NCI-H2081 (cell line): Measurements from ENCODE around the gene CD300LF.

Experiments
- DNase-seq, 2 experiments: peaks; one replicate each; lab custom pipeline; 2025; lab: John Stamatoyannopoulos, UW

CD300LF gene

DNA sequence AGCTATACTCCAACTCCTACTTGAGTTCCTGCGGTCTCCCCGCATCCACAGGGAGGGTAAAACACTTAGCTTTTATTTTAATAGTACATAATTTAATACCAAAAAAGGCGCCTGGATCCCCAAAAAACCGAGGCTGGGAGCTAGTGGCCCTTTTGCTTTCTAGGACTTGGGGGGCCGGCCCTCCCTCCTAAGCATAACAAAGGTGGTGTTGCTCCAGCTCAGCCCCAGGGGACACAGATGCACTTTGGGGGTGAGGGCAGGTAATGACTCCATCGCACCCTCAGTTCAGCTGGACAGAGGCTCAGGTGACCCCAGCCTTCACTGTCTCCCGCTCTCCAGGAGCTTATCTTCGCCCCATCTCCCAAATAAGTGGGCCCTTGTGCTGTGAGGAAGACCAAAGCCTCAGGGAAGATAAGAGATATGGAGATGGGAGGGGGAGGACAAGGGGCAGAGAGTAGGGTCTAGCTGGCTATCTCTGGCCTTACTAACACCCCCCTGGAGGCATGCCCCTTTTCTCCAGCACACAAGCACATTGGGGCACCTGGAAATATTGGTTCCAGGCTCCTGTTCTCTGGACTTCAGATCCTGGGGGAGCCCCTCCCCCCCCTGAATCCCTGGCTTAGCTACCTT lies 32.9 kb upstream of the CD300LF start:
- no peak for DNase-seq

DNA sequence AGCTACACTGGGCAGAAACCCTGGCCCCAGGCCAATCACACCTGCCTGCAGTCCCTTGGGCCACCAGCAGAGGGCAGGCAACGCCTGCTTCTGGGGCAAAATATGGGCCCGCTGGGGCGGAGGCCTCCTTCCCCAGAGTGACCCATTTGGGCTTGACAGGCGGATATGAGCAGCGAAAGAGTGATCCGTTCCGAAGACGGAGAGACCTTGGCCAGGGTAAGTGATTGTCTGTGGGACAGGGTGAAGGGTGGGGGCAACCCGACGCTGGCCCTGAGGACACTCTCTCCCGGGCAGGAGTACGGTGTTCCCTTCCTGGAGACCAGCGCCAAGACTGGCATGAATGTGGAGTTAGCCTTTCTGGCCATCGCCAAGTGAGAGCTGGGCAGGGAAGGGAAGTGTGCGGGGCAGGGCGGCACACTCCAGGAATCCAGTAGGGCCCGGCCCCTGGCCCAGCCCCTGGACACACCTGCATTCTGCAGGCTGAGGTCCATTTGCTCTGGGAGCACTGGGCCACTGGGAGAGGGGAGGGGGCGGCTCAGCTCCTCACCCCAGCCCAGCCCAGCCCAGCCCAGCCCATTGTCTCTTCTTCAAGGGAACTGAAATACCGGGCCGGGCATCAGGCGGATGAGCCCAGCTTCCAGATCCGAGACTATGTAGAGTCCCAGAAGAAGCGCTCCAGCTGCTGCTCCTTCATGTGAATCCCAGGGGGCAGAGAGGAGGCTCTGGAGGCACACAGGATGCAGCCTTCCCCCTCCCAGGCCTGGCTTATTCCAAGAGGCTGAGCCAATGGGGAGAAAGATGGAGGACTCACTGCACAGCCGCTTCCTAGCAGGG lies 32.2 kb upstream of the CD300LF start:
- DNase-seq = peak; percentile 20 to 65

DNA sequence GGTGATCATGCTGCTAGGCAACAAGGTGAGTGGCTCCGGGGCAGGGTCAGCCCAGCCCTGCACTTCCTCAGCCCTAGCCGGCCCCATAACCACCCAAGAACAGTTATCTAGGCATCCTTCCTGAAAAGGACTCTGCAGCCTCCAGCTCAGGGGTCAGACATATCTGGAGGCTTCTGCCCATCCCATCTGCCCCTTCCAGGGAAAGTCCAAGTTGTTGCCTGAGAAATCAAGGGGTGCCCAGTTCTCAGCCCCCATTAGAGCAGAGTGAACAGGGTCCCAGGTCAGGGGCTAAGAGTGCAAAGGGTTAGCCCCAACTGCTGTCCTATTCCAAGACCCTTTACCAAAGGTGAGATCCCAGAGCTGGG lies 31.6 kb upstream of the CD300LF start:
- DNase-seq = no peak

DNA sequence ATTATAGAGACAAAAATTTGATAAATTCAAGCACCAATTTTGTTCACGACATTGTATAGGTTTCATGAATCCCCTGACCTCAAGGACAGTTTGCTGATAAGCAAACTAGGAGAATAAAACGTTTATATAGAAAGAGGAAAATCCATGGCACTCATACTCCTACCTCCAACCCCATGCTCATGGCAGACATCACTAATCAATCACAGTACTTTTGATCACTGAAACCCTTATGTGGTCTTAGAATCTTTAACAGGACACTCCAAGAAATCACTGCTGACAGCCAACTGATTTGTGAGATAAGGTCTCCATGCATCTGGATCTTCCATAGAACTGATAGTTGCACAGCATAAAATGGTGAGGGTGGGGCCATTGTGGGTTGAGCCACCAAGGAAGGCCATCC lies 31.0 kb upstream of the CD300LF start:
- DNase-seq = no peak

GRCh38 chr17:74742978-74743545 lies 30.3 kb upstream of the CD300LF start:
- DNase-seq = no peak

DNA sequence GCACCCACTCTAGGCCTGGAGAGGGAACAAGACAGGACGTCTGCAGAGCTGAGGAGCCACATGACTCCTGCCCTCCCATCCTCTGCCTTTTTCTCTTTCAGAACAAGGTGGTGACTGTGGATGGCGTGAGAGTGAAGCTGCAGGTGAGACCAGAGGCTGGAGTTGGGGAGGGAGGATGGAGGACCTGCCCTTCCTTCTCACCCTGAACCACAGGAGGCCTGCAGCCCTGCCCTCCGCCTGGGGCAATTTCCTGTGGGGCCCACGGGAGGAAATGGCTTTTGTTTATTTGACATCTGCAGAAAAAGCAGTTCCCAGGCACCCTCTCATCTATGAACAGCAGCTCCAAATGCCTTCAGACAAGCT lies 29.4 kb upstream of the CD300LF start:
- peak in 1 of 2 experiments; percentile 25 for DNase-seq

DNA sequence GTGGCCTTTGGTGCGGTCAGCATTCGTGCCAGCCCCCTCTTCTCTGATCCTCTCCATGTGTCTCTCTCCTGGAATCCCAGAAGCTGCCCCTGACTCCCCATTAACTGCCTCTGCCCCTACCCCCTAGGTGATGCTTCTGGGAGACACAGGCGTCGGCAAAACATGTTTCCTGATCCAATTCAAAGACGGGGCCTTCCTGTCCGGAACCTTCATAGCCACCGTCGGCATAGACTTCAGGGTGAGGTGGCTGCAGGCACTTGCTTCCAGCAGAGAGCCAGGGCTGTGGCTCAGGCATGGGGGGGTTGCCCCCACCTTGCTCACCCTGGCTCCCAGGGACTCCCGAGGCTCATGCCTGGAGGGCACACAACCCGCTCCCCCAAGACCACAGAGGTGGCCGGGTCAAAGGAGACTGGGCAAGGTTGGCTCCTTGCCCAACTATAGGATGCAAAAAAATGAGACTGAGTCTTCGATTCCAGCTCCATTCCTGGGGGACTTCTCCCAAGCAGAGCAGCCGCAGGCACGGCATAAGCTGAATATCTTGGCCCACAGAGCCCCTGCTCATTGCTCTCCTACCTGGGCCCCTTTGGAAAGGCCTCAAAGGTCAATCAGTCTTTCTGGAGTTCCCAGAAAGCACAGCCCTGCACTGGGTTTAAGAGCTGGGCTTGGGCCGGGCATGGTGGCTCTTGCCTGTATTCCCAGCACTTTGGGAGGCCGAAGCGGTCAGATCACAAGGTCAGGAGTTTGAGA lies 28.1 kb upstream of the CD300LF start:
- no peak for DNase-seq

DNA sequence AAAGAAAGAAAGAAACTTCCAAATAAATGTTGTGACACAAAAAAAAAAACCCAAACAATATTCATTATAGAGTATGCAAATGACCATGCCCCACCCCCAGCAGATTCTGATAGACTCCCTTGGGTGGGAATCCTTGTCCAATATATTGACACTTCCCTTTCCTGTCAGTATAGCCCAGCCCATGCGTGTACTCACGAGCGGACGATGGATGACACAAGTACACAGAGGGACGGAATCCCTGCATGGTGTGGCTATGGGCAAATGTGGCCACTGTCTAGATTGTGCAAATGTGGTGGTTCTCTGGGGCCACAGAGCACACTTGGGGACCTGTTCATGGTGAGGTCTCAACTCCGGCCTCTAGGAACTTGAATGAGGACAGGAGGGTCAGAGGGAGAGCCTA lies 27.4 kb upstream of the CD300LF start:
- no peak for DNase-seq

- DNase-seq = no peak
Measured at GRCh38 chr17:74739227-74739831, 26.6 kb upstream of the CD300LF start.

DNA sequence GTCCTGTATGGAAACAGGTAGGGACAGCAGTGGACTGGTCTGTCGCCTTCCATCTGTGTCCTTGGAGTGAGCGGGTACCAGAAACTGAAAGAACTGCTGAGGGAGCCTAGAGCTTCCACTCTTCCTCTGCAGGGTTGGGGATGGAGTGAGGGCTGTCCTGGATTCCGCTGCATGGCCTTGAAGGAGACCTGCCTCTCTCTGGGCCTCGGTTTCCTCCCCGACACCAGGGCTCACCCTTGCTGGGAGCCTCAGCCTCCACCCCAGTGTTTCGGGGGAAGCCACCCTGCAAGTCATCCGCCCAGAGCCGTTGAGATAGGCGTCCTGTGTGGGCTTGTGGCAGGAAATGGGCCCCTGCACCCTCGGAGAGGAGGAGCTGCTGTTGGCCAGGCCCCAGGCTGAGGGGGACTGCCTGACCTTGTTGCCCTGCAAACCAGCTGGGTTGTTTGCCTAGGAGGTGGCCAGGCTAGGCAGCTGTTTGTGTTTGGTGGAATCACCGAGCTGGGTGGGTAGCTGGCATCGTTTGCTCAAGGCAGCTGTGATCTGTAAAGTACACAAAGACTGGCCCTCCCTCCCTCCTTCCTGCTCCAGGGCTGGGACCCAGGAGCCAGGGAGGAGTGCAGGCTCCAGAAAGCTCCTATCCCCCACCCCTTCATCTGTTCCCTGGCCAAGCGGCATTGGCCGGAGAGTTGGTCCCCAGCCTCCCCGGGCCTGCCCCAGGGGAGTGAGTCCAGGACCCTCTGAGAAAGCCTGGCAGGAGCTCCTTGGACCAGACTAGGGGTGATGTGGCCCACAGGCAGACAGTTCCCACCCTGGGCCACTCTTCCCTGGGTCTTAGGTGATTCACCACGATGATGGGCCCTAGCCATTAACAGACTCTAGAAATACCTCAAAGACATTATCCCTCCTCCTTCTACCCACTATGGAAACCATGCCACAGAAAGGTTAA lies 25.6 kb upstream of the CD300LF start:
- no peak for DNase-seq

GRCh38 chr17:74737299-74738050 lies 24.8 kb upstream of the CD300LF start:
- DNase-seq = no peak

DNA sequence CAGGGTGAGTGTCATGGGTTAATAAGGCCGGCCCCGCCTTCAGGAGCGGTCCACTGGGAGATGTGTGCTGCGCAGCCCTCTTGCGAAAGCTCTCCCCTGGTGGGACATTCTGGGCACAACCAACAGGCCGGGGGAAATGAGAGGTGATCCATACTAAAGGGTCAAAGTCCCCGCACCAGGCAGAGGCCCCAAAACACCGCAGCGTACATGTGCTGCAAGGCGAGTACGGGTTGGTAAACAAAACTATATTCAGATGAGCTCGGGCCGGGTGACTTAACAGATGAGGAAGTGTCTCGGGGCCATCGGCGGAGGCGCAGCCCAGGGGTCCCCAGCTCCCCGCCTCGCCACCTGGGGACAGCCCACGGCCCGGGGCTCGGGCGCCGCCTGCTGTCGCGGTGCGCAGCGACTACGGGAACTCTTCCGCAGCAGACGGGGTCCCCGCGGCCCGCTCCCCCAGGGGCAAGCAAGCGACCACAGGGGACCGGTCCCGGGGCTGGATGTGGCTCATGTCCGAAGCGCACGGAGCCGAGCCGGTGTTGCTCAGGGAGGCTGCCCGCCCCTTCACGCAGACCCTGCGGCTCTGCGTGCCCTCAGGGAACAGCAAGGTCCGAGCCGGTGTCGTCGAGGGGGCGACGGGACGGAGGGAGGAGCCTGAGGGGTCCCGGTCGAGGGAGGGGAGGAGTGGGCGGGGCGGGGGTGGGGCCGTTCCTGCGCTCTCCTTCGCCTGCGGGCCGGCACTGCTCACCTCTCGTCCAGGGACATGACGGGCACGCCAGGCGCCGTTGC lies 24.0 kb upstream of the CD300LF start, which contains the start of gene RAB37:
TSS of gene RAB37 (plus strand) at position 744 of the 786 bp plus-strand sequence. CDS start at position 761, 17 bp downstream.
- DNase-seq = no peak

- DNase-seq = no peak
Measured at GRCh38 chr17:74734256-74734655, 21.5 kb upstream of the CD300LF start.

- no peak for DNase-seq
Measured at GRCh38 chr17:74733365-74734122, 20.8 kb upstream of the CD300LF start.

GRCh38 chr17:74732042-74732867 lies 19.5 kb upstream of the CD300LF start:
- no peak for DNase-seq

DNA sequence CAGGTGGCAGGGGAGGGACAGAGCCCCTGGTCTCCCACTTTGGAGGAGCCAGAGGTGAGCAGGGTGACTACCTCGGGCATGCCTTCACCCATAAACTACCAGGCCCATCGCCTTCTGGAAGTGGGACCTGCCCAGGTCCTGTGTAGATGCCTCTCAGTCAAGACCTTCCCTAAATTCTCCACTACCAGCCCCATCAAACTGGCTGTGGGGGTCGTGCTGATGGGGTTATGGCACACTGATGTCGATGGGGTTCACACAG lies 18.6 kb upstream of the CD300LF start:
- DNase-seq = no peak

GRCh38 chr17:74730491-74731346 lies 18.0 kb upstream of the CD300LF start:
- no peak for DNase-seq
